BE2C (cell line): Measurements from ENCODE around the gene TRERF1.

Experiments
- DNase-seq: peaks from one replicate; pipeline ENCODE4 v3.0.0-alpha.2; 2020
- H3K27me3 ChIP-seq: fragments of 250-450 bp; sonication (Bioruptor Pico); 2 replicates; pipeline ENCODE4 v1.5.1; 2020; ENCODE audit warnings: mild to moderate bottlenecking
- H3K36me3 ChIP-seq: fragments of 250-450 bp; sonication (Bioruptor Pico); 2 replicates; pipeline ENCODE4 v1.5.1; 2020; ENCODE audit warnings: mild to moderate bottlenecking
- H3K4me1 ChIP-seq: fragments of 250-450 bp; sonication (Bioruptor Pico); 2 replicates; pipeline ENCODE4 v1.5.1; 2020
- H3K4me3 ChIP-seq: 2 replicates; pipeline ENCODE4 v1.5.1; 2011; ENCODE audit warnings: low read depth, low read length
- H3K9me3 ChIP-seq: fragments of 250-450 bp; sonication (Bioruptor Pico); 2 replicates; pipeline ENCODE4 v1.5.1; 2020
- CTCF ChIP-seq: IDR thresholded peaks from 2 replicates; pipeline ENCODE4 v1.5.1; 2012; ENCODE audit warnings: mild to moderate bottlenecking, low read depth, low read length

Gene TRERF1

GRCh38 chr6:42260972-42261371, 190.8 kb downstream of the TRERF1 start:
- Histone ChIP-seq H3K4me1 (peaks cover 15% of the 10 kb centered on the region), H3K9me3 (no peaks in the 10 kb centered on the region; the same call in 1 of the 2 replicates), H3K36me3 (peaks cover 11% of the 10 kb centered on the region), H3K4me3 (no peak overlapping the region), H3K27me3 (no peaks in the 10 kb centered on the region)
- DNase-seq = peak; percentile 52
- TF ChIP-seq CTCF = peak; percentile 55

- peaks cover 11% of the 10 kb centered on the region for H3K36me3 ChIP-seq
- no peaks in the 10 kb centered on the region for H3K27me3 ChIP-seq
- no peak overlapping the region for H3K4me3 ChIP-seq
- no peak for TF ChIP-seq CTCF
- DNase-seq = peak; percentile 46
- H3K9me3 ChIP-seq = no peaks in the 10 kb centered on the region; the same call in 1 of the 2 replicates
- peaks cover 15% of the 10 kb centered on the region for H3K4me1 ChIP-seq
These were observed 191.3 kb downstream of the TRERF1 start for GRCh38 chr6:42260396-42260888.

- Histone ChIP-seq H3K27me3 (no peaks in the 10 kb centered on the region), H3K9me3 (no peaks in the 10 kb centered on the region; the same call in 1 of the 2 replicates), H3K36me3 (peaks cover 11% of the 10 kb centered on the region), H3K4me3 (no peak overlapping the region), H3K4me1 (peaks cover 15% of the 10 kb centered on the region)
- DNase-seq = no peak
- TF ChIP-seq CTCF = no peak
These were observed 191.8 kb downstream of the TRERF1 start for GRCh38 chr6:42259841-42260395.

- no peaks in the 10 kb centered on the region for H3K27me3 ChIP-seq
- H3K4me3 ChIP-seq = no peak overlapping the region
- H3K9me3 ChIP-seq = no peaks in the 10 kb centered on the region; the same call in 1 of the 2 replicates
- peaks cover 14% of the 10 kb centered on the region for H3K4me1 ChIP-seq
- H3K36me3 ChIP-seq = peaks cover 16% of the 10 kb centered on the region
- no peak for TF ChIP-seq CTCF
- DNase-seq = no peak
These were observed 192.4 kb downstream of the TRERF1 start for GRCh38 chr6:42259286-42259685.

GRCh38 chr6:42257614-42258013, 194.1 kb downstream of the TRERF1 start:
- no peaks in the 10 kb centered on the region for H3K27me3 ChIP-seq
- TF ChIP-seq CTCF = no peak
- peaks cover 15% of the 10 kb centered on the region for H3K36me3 ChIP-seq
- H3K4me3 ChIP-seq = no peak overlapping the region
- H3K9me3 ChIP-seq = no peaks in the 10 kb centered on the region; the same call in 1 of the 2 replicates
- DNase-seq = no peak
- H3K4me1 ChIP-seq = peaks cover 12% of the 10 kb centered on the region

DNA sequence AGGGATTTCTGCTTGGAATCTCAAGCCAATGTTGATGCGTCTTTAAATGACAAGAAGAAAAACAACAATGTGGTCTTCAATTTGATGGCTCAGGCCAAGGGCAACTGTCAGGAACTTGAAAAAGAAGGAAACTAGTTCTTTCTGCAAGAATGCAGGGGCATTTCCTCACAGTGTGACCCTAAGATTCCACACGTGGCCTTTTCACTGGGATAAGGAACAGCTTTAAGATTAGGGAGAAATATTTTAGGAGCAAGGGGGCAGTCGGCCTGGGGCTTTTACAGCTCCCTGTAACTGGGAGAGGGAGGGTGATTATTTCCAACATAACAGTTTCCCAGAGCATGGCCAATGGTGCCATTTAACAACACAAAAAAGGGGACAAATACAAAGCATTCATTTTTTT, 194.7 kb downstream of the TRERF1 start:
- no peak for DNase-seq
- Histone ChIP-seq H3K36me3 (peaks cover 15% of the 10 kb centered on the region), H3K4me1 (peaks cover 18% of the 10 kb centered on the region), H3K27me3 (no peaks in the 10 kb centered on the region), H3K4me3 (no peak overlapping the region), H3K9me3 (no peaks in the 10 kb centered on the region; the same call in 1 of the 2 replicates)
- no peak for TF ChIP-seq CTCF
